Measurements from ENCODE around the gene LIMS2. TPM values are rescaled to one million over a fixed set of nuclear protein-coding genes. Genes with fewer than 3 reads are reported as not detected.

The LIMS2 gene
- total RNA-seq, 2 donors from 2014 or later, result 177 to 246 TPM

DNA sequence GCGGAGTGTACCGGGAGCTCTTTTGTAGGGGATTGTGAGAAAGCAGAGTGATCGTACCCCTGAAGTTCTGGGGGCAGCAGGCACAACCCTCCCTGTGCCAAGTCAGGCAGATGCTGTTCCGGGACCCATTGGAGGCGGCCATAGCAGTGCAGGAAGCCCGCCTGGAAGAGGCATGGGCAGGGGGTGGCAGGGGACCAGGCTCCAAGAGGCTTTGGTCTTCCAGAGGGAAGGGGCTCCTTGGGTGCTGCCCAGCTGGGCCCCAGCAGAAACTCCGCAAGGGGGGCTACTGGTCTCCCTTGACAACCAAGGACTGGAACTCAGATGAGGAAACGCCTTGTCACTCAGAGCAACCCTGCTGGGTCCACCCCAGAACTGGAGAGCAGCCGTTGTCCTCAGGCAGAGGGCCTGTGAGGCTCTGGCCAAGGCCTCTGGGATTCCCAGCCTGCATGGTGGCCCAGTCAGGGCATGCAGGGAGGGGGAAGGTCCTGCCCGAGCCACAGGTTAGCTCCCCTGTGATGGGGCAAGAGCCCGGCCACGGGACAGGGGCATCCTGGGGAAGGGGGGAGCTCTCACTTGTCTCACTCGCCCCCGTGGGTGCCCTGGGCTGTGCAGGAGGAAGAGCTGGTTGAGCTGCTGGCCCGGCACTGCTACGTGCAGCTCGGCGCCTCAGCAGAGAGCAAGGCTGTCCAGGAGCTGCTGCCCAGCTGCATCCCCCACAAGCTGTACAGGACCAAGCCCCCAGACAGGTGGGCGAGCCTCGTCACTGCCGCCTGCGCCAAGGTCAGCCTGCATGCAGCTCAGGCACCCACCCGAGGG lies 50.4 kb downstream of the LIMS2 start:
- Histone ChIP-seq H3K4me1 (ENCODE audit: control insufficient read depth in 1 of 2, low read depth in 2 of 2) (no peaks in the 10 kb centered on the region), H3K4me3 (no peak overlapping the region), H3K27ac (no peak overlapping the region), H3K36me3 (no peaks in the 10 kb centered on the region), H3K9me3 (no peaks in the 10 kb centered on the region), H3K27me3 (replicated peaks; ENCODE audit: insufficient read depth) (no peaks in the 10 kb centered on the region)
- DNase-seq (ENCODE audit: low spot score) (no peak), ATAC-seq (ENCODE audit: insufficient number of reproducible peaks, low FRiP score, low read depth) (no peak)
- TF ChIP-seq CTCF (IDR thresholded peaks at IDR 0.05), result no peak

DNA sequence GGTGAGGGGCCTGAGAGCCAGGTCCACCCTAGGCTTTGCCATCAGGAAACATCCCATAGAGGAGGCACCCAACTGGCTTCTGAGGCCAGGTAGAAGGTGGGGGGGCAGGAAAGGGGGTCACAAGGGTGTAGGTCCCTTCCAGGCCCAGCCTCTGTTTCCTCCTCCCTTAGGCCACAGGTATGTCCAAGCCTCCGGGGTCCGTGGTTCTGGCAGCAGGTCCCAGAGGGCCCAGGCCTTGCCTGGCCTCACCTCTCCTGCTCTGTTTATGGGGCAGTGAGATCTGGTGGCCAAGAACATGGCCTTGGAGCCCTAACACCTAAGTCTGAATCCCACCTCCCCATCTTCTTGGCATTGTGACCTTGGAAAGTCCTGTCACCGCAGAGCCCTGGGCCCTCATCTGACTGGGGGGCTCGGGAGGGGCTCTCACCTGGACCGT lies 51.0 kb downstream of the LIMS2 start:
- ATAC-seq (ENCODE audit: insufficient number of reproducible peaks, low FRiP score, low read depth) (no peak), DNase-seq (ENCODE audit: low spot score) (no peak)
- no peaks in the 10 kb centered on the region for H3K4me1 ChIP-seq (ENCODE audit: control insufficient read depth in 1 of 2, low read depth in 2 of 2)
- H3K36me3 ChIP-seq, result no peaks in the 10 kb centered on the region
- no peak overlapping the region for H3K27ac ChIP-seq
- no peak for TF ChIP-seq CTCF (IDR thresholded peaks at IDR 0.05)
- H3K9me3 ChIP-seq, result no peaks in the 10 kb centered on the region
- H3K4me3 ChIP-seq, result no peak overlapping the region
- no peaks in the 10 kb centered on the region for H3K27me3 ChIP-seq (replicated peaks; ENCODE audit: insufficient read depth)

DNA sequence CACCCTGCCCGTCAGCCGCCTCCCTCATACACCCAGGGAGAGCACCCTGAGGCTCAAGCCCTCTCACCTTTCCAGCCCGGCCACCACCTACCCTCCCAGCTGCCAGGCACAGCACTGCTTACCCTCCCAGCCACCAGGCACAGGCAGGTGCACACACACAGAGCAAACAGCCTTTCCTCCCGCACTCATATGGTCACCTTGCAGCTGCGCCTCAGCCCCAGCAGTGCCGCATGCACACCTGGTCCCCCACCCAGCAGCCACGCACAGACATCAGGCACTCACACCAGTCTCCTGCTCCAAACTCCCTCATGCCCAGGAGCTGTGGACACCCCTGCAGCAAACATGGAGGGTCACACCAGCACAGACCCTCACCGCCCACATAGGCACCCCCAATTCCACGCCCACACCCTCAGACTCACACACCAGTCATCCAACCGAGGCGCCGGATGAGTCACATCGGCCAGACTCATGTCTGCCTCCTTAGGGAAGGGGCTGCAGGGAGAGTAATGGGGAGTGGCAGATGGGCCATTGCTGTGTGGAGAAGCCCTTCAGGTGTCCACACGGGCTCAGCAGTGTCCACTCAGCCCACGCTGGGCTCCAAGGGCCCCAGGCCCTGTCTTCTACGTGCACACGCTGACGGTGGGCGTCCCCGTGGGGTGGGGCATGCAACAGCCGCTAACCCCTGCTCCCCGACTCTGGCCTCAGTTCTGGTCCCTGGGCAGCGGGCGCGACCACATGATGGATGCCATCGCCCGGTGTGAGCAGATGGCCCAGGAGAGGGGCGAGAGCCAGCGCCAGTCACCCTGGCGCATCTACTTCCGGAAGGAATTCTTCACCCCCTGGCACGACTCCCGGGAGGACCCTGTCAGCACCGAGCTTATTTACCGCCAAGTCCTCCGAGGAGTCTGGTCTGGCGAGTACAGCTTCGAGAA lies 51.7 kb downstream of the LIMS2 start:
- DNase-seq (ENCODE audit: low spot score), result no peak
- no peak overlapping the region for H3K27ac ChIP-seq
- H3K4me1 ChIP-seq (ENCODE audit: control insufficient read depth in 1 of 2, low read depth in 2 of 2), result no peaks in the 10 kb centered on the region
- TF ChIP-seq CTCF (IDR thresholded peaks at IDR 0.05), result no peak
- no peaks in the 10 kb centered on the region for H3K9me3 ChIP-seq
- no peaks in the 10 kb centered on the region for H3K36me3 ChIP-seq
- no peak for ATAC-seq (ENCODE audit: insufficient number of reproducible peaks, low FRiP score, low read depth)
- no peaks in the 10 kb centered on the region for H3K27me3 ChIP-seq (replicated peaks; ENCODE audit: insufficient read depth)
- H3K4me3 ChIP-seq, result no peak overlapping the region

DNA sequence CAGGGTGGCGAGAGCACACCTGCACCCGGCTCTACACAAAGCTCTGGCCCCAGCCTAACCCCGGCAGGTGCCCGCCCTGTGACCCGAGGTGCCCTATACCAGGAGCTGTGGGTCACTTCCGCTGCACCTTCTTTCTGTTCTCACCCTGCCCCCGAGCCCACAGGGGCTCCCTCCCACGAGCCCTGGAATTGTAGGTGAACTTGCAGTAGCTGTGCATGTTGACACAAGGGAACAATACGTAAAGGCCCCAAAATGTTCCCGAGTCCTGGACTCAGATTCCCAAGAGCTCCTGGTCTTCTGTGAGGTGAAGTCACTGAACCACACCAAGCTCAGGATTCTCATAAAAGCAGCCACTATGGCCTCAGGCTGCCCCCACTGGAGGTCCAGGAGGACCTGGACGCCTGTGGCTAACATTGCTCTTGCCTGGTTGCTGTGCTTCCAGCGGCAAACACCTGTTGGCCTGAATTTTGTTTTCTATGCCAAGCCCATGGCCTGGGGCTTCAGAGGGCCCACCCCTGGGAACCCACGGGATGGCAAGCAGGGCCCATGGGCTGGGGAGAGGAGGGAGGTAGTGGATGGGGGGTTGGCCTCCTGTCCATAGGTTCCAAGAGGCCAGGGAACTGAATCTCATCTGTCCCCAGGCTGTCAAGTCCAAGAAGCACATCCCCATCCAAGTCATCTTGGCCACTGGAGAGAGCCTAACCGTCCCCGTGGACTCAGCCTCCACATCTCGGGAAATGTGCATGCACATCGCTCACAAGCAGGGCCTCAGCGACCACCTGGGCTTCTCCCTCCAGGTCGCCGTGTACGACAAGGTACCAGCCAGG lies 52.6 kb downstream of the LIMS2 start:
- DNase-seq (ENCODE audit: low spot score), result no peak
- Histone ChIP-seq H3K4me3 (no peak overlapping the region), H3K4me1 (ENCODE audit: control insufficient read depth in 1 of 2, low read depth in 2 of 2) (no peaks in the 10 kb centered on the region), H3K36me3 (no peaks in the 10 kb centered on the region), H3K9me3 (no peaks in the 10 kb centered on the region), H3K27me3 (replicated peaks; ENCODE audit: insufficient read depth) (no peaks in the 10 kb centered on the region), H3K27ac (no peak overlapping the region)
- TF ChIP-seq CTCF (IDR thresholded peaks at IDR 0.05), result no peak
- ATAC-seq (ENCODE audit: insufficient number of reproducible peaks, low FRiP score, low read depth), result no peak
